Ishikawa (cell line): ENCODE measurements around the gene GIT2.

Source experiments
- CEBPB ChIP-seq: IDR thresholded peaks from 2 replicates; pipeline ENCODE4 v1.6.1; 2012
- EP300 ChIP-seq: IDR thresholded peaks from 2 replicates; pipeline ENCODE4 v1.6.1; 2012; ENCODE audit warnings: borderline replicate concordance
- FOXM1 ChIP-seq: IDR thresholded peaks from 2 replicates; pipeline ENCODE4 v1.6.1; 2012; ENCODE audit warnings: low read depth, borderline replicate concordance
- RAD21 ChIP-seq: IDR thresholded peaks from 2 replicates; pipeline ENCODE4 v1.6.1; 2012; ENCODE audit warnings: low read depth
- TAF1 ChIP-seq: IDR thresholded peaks from 2 replicates; pipeline ENCODE4 v1.6.1; 2012; ENCODE audit warnings: low read depth, mild to moderate bottlenecking
- TCF12 ChIP-seq: IDR thresholded peaks from 2 replicates; pipeline ENCODE4 v1.6.1; 2012; ENCODE audit warnings: low read depth
- TEAD4 ChIP-seq: IDR thresholded peaks from 2 replicates; pipeline ENCODE4 v1.6.1; 2012
- YY1 ChIP-seq: IDR thresholded peaks from 2 replicates; pipeline ENCODE4 v1.6.1; 2012; ENCODE audit warnings: low read depth
- TF ChIP-seq, protein P1 (sequence below): IDR thresholded peaks from 2 replicates; pipeline ENCODE4 v1.6.1; 2012
- TF ChIP-seq, protein P2 (sequence below): IDR thresholded peaks from 2 replicates; pipeline ENCODE4 v1.6.1; 2012
- TF ChIP-seq, protein P3 (sequence below): IDR thresholded peaks from 2 replicates; pipeline ENCODE4 v1.6.1; 2012; ENCODE audit warnings: low read depth, mild to moderate bottlenecking

DNA sequence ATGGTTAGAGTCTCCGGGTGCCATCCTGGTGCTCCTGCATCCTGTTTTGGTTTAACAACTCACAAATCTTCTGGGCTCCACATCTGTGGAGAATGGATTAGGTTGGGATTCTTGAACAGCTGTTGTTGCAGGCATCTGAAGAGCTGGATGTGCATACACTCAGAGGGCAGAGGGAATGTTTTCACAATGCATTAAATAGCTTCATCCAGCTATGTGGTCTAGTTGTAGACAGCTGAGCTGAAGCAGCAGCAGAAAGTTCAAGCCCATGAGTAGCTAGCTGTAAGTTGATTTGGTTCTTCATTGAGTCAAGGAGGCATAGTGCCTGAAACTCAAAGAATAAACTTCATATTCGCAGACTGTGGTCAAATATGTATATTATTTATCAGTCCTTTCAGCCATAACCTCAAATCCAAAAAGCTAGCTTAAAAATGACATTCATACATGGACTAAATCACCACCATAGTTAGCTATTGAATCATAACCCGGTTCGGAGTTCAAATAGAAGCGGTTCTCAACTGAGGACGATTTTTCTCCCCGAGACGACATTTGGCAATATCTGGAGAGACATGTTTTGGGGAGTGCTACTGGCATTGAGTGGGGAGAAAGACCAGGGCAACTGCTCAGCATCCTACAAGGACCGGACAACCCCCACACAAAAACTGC, 2.2 kb upstream of the GIT2 start:
- TF ChIP-seq EP300: no peak
- no peak for TF ChIP-seq TAF1
- no peak for TF ChIP-seq RAD21
- no peak for TF ChIP-seq TEAD4
- no peak for TF ChIP-seq CEBPB
- TF ChIP-seq, protein P1, sequence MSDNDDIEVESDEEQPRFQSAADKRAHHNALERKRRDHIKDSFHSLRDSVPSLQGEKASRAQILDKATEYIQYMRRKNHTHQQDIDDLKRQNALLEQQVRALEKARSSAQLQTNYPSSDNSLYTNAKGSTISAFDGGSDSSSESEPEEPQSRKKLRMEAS: no peak
- no peak for TF ChIP-seq TCF12
- TF ChIP-seq, protein P2, sequence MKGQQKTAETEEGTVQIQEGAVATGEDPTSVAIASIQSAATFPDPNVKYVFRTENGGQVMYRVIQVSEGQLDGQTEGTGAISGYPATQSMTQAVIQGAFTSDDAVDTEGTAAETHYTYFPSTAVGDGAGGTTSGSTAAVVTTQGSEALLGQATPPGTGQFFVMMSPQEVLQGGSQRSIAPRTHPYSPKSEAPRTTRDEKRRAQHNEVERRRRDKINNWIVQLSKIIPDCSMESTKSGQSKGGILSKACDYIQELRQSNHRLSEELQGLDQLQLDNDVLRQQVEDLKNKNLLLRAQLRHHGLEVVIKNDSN: no peak
- TF ChIP-seq, protein P3, sequence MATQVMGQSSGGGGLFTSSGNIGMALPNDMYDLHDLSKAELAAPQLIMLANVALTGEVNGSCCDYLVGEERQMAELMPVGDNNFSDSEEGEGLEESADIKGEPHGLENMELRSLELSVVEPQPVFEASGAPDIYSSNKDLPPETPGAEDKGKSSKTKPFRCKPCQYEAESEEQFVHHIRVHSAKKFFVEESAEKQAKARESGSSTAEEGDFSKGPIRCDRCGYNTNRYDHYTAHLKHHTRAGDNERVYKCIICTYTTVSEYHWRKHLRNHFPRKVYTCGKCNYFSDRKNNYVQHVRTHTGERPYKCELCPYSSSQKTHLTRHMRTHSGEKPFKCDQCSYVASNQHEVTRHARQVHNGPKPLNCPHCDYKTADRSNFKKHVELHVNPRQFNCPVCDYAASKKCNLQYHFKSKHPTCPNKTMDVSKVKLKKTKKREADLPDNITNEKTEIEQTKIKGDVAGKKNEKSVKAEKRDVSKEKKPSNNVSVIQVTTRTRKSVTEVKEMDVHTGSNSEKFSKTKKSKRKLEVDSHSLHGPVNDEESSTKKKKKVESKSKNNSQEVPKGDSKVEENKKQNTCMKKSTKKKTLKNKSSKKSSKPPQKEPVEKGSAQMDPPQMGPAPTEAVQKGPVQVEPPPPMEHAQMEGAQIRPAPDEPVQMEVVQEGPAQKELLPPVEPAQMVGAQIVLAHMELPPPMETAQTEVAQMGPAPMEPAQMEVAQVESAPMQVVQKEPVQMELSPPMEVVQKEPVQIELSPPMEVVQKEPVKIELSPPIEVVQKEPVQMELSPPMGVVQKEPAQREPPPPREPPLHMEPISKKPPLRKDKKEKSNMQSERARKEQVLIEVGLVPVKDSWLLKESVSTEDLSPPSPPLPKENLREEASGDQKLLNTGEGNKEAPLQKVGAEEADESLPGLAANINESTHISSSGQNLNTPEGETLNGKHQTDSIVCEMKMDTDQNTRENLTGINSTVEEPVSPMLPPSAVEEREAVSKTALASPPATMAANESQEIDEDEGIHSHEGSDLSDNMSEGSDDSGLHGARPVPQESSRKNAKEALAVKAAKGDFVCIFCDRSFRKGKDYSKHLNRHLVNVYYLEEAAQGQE: no peak
- TF ChIP-seq YY1: no peak
- no peak for TF ChIP-seq FOXM1
